Endothelial cell of umbilical vein (primary cell): ENCODE data around the gene AFDN. TPM values are rescaled to one million over a fixed set of nuclear protein-coding genes. Genes with fewer than 3 reads are reported as not detected.

Experiments
- BruUV-seq: library from RNA; stranded (reverse); fragments of 400-500 nt; replicated peaks from 2 replicates; lab custom pipeline; 2021; lab: Mats Ljungman, UMichigan
- CTCF ChIA-PET: fragments of 300-600, 350-600 bp; sonication (Branson Sonifier 250); formaldehyde crosslinking; loops from one replicate; lab custom pipeline; 2021; ENCODE audit warnings: antibody characterized with exemption, inconsistent platforms; lab: Charles Lee
- POLR2A ChIA-PET: fragments of 300-600, 350-600 bp; sonication (Branson Sonifier 250); formaldehyde crosslinking; loops from one replicate; lab custom pipeline; 2021; ENCODE audit warnings: antibody characterized with exemption, inconsistent platforms; lab: Charles Lee
- DNase-seq: peaks from one replicate; pipeline ENCODE4 v3.0.0-alpha.2; 2011; ENCODE audit warnings: low read depth, low spot score
- FAIRE-seq: peaks from 2 replicates; lab custom pipeline; 2011; peaks lifted over from hg19 to GRCh38; lab: Jason Lieb, UNC
- H2AFZ ChIP-seq: 2 replicates; pipeline ENCODE4 v1.6.0; 2012; ENCODE audit warnings: low read depth, low read length, control low read depth, inconsistent platforms
- H3K27ac ChIP-seq: 2 replicates; pipeline ENCODE4 v1.5.1; 2011; ENCODE audit warnings: low read depth, mild to moderate bottlenecking, control low read depth, low read length, moderate library complexity; ENCODE audit not compliant: insufficient read depth
- H3K27me3 ChIP-seq, 2 experiments: 2 replicates each; pipeline versions ENCODE4 v1.6.0 to v1.6.1; 2011; ENCODE audit warnings: low read length in 2 of 2, mixed read lengths in 1 of 2; ENCODE audit not compliant: control insufficient read depth in 2 of 2, insufficient read depth in 2 of 2
- H3K36me3 ChIP-seq, 2 experiments: 2 replicates in 1 of 2; 3 replicates in 1 of 2; pipeline ENCODE4 v1.5.1; 2011; ENCODE audit warnings: low read length in 2 of 2, mild to moderate bottlenecking in 1 of 2, moderate library complexity in 1 of 2; ENCODE audit not compliant: control insufficient read depth in 2 of 2, insufficient read depth in 2 of 2; ENCODE audit errors: extremely low read depth in 1 of 2
- H3K4me1 ChIP-seq: 3 replicates; pipeline ENCODE4 v1.5.1; 2011; ENCODE audit warnings: mild to moderate bottlenecking, low read length; ENCODE audit not compliant: control insufficient read depth, insufficient read depth; ENCODE audit errors: extremely low read depth
- H3K4me2 ChIP-seq: 2 replicates; pipeline ENCODE4 v1.6.1; 2011; ENCODE audit warnings: low read length, control low read depth, mixed read lengths; ENCODE audit not compliant: insufficient read depth
- H3K4me3 ChIP-seq, 3 experiments: fragments of 200-600 bp in 1 of 3; sonication (generic), shearing (Covaris generic) in 1 of 3; replicated peaks in 1 of 3; 2 replicates each; pipeline ENCODE4 v1.5.1; 2011 to 2016; ENCODE audit warnings: control low read depth in 3 of 3, low read length in 3 of 3, mild to moderate bottlenecking in 2 of 3, inconsistent platforms in 1 of 3, low read depth in 1 of 3, moderate library complexity in 1 of 3; ENCODE audit not compliant: insufficient read depth in 1 of 3
- H3K79me2 ChIP-seq: 2 replicates; pipeline ENCODE4 v1.6.0; 2012; ENCODE audit warnings: low read length, inconsistent platforms; ENCODE audit not compliant: control insufficient read depth, insufficient read depth
- H3K9ac ChIP-seq: replicated peaks from 2 replicates; pipeline ENCODE3; 2011; ENCODE audit warnings: low read length, control low read depth; ENCODE audit not compliant: insufficient read depth; ENCODE audit errors: extremely low read depth
- H3K9me1 ChIP-seq: replicated peaks from 3 replicates; pipeline ENCODE4 v1.6.0; 2011; ENCODE audit warnings: mild to moderate bottlenecking, low read length; ENCODE audit not compliant: control insufficient read depth, insufficient read depth; ENCODE audit errors: extremely low read depth
- H3K9me3 ChIP-seq: replicated peaks from 2 replicates; pipeline ENCODE4 v1.5.1; 2012; ENCODE audit warnings: low read length, inconsistent platforms; ENCODE audit not compliant: control insufficient read depth, insufficient read depth
- H4K20me1 ChIP-seq: replicated peaks from 2 replicates; pipeline ENCODE3; 2011; ENCODE audit warnings: mild to moderate bottlenecking, low read length; ENCODE audit not compliant: control insufficient read depth, insufficient read depth; ENCODE audit errors: extremely low read depth
- EZH2 ChIP-seq: IDR thresholded peaks from 2 replicates; pipeline ENCODE4 v1.6.1; 2012; ENCODE audit warnings: borderline replicate concordance, low read depth, mild to moderate bottlenecking, moderate library complexity, low read length, inconsistent platforms; ENCODE audit not compliant: severe bottlenecking
- FOS ChIP-seq: IDR thresholded peaks from 2 replicates; pipeline ENCODE4 v1.6.1; 2011; ENCODE audit warnings: mild to moderate bottlenecking, low read length, moderate library complexity, borderline replicate concordance; ENCODE audit not compliant: insufficient read depth
- GATA2 ChIP-seq: IDR thresholded peaks from 2 replicates; pipeline ENCODE4 v1.7.0; 2011; ENCODE audit warnings: low read depth, mild to moderate bottlenecking, moderate library complexity, mixed read lengths, low read length; ENCODE audit not compliant: insufficient read length, insufficient read depth
- JUN ChIP-seq: IDR thresholded peaks from 2 replicates; pipeline ENCODE4 v1.6.1; 2011; ENCODE audit warnings: borderline replicate concordance, low read depth; ENCODE audit not compliant: insufficient read length, insufficient read depth
- MAX ChIP-seq: IDR thresholded peaks from 2 replicates; pipeline ENCODE4 v1.6.1; 2011; ENCODE audit not compliant: insufficient read depth, insufficient read length
- MYC ChIP-seq: IDR thresholded peaks from one replicate; pipeline ENCODE4 v1.6.1; 2011; ENCODE audit warnings: mild to moderate bottlenecking, low read depth, low read length
- POLR2A ChIP-seq: IDR thresholded peaks from 2 replicates; pipeline ENCODE4 v1.6.1; 2012; ENCODE audit warnings: low read depth, mild to moderate bottlenecking, control low read depth, low read length
- POLR2AphosphoS5 ChIP-seq: IDR thresholded peaks from 2 replicates; pipeline ENCODE4 v1.6.1; 2012; ENCODE audit warnings: low read depth, mild to moderate bottlenecking, control low read depth, low read length, moderate library complexity; ENCODE audit not compliant: insufficient read depth
- dilution Hi-C: fragments of 300-500 bp; cut with MboI; formaldehyde crosslinking; loops from one replicate; pipeline ENCODE4 v1.15.0; 2019; ENCODE audit warnings: low sequenced_read_pairs; ENCODE audit not compliant: extremely low pct_ligation_motif_present
- intact Hi-C: fragments of 100-400 bp; cut with micrococcal nuclease; formaldehyde crosslinking; loops from one replicate; pipeline ENCODE4 v1.10.0; 2022
- polyA plus RNA-seq, 4 experiments: library from polyadenylated mRNA; depleted of rRNA in 3 of 4; stranded (reverse) in 3 of 4; unstranded in 1 of 4; fragments of >200 nt; gene quantifications; 2 replicates each; pipeline versions ENCODE4 v1.2.1 to v1.2.3, GENCODE V29; 2011 to 2012; ENCODE audit warnings: missing spikeins in 1 of 4
- total RNA-seq: library from RNA; stranded (reverse); gene quantifications from 2 replicates; pipeline ENCODE4 v1.2.3, GENCODE V29; 2021
- TF ChIP-seq, protein P1 (sequence below), 2 donors: IDR thresholded peaks; 1 replicate in 1 of 2; 2 replicates in 1 of 2; pipeline ENCODE4 v1.5.1; 2011; ENCODE audit warnings: low read length in 2 of 2, mild to moderate bottlenecking in 2 of 2, moderate library complexity in 2 of 2, control low read depth in 1 of 2, inconsistent platforms in 1 of 2, low read depth in 1 of 2; ENCODE audit not compliant: insufficient read depth in 1 of 2; ENCODE audit errors: extremely low read depth in 1 of 2

AFDN gene
- total and polyA plus RNA-seq, 2 donors (not counting 3 experiments of a cell fraction or from before 2014, with no cell fraction given), result 31.0 to 134 TPM

- no peak for FAIRE-seq
- H3K9me1 ChIP-seq, result no peaks in the 10 kb centered on the region
- CTCF ChIA-PET, result interaction anchor here (1.1 to 1.7 kb wide), 2 partner anchors 10 to 30 kb away, joined by 3 read pairs; no protein-coding TSS in a partner anchor
Observed at GRCh38 chr6:167936051-167936450, 109.3 kb downstream of the AFDN start.

GRCh38 chr6:167937301-167937700 is 110.6 kb downstream of the AFDN start:
- Histone ChIP-seq H4K20me1 (no peaks in the 10 kb centered on the region), H3K36me3 (no peaks in the 10 kb centered on the region), H3K4me2 (no peak overlapping the region), H2AFZ (no peak overlapping the region), H3K4me1 (peaks cover 11% of the 10 kb centered on the region), H3K9me3 (no peaks in the 10 kb centered on the region), H3K27ac (no peak overlapping the region), H3K4me3 (no peak overlapping the region), H3K9ac (no peak overlapping the region), H3K9me1 (no peaks in the 10 kb centered on the region), H3K27me3 (no peaks in the 10 kb centered on the region), H3K79me2 (no peaks in the 10 kb centered on the region)
- intact Hi-C loops, result no loop called here
- DNase-seq (no peak), FAIRE-seq (no peak)
- ChIA-PET CTCF (interaction anchor here (1.1 kb wide), 1 partner anchor 17 kb away, joined by 3 read pairs; no protein-coding TSS in a partner anchor), POLR2A (no interaction called here)
- TF ChIP-seq GATA2 (no peak), POLR2AphosphoS5 (no peak), POLR2A (no peak), EZH2 (no peak), FOS (no peak), MYC (no peak), JUN (no peak), MAX (no peak)
- TF ChIP-seq, protein P1, sequence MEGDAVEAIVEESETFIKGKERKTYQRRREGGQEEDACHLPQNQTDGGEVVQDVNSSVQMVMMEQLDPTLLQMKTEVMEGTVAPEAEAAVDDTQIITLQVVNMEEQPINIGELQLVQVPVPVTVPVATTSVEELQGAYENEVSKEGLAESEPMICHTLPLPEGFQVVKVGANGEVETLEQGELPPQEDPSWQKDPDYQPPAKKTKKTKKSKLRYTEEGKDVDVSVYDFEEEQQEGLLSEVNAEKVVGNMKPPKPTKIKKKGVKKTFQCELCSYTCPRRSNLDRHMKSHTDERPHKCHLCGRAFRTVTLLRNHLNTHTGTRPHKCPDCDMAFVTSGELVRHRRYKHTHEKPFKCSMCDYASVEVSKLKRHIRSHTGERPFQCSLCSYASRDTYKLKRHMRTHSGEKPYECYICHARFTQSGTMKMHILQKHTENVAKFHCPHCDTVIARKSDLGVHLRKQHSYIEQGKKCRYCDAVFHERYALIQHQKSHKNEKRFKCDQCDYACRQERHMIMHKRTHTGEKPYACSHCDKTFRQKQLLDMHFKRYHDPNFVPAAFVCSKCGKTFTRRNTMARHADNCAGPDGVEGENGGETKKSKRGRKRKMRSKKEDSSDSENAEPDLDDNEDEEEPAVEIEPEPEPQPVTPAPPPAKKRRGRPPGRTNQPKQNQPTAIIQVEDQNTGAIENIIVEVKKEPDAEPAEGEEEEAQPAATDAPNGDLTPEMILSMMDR (IDR thresholded peaks at IDR 0.05; ENCODE audit: extremely low read depth in 1 of 2, insufficient read depth in 1 of 2, low read depth in 1 of 2, low read length in 2 of 2), result no peak
- dilution Hi-C loops, result no loop called here
- no TSS peak for BruUV-seq

More at GRCh38 chr6:167936051-167936450, 109.3 kb downstream of the AFDN start:
- peaks cover 11% of the 10 kb centered on the region for H3K4me1 ChIP-seq
- H2AFZ ChIP-seq, result no peak overlapping the region
- H3K4me3 ChIP-seq, result no peak overlapping the region
- H3K27ac ChIP-seq, result no peak overlapping the region
- no peaks in the 10 kb centered on the region for H4K20me1 ChIP-seq
- BruUV-seq, result no TSS peak
- no peaks in the 10 kb centered on the region for H3K27me3 ChIP-seq
- no peak overlapping the region for H3K4me2 ChIP-seq
- DNase-seq, result no peak
- H3K36me3 ChIP-seq, result no peaks in the 10 kb centered on the region
- no peak for TF ChIP-seq MYC
- no peak for TF ChIP-seq EZH2
- no peak for TF ChIP-seq POLR2A
- TF ChIP-seq FOS, result no peak
- no peak for TF ChIP-seq MAX
- no peak for TF ChIP-seq POLR2AphosphoS5
- no peak for TF ChIP-seq JUN
- no peak for TF ChIP-seq GATA2
- no peaks in the 10 kb centered on the region for H3K9me3 ChIP-seq
- intact Hi-C loops, result no loop called here
- POLR2A ChIA-PET, result no interaction called here
- no peaks in the 10 kb centered on the region for H3K79me2 ChIP-seq
- no peak overlapping the region for H3K9ac ChIP-seq
- dilution Hi-C loops, result no loop called here
